ENCODE measurements around the gene SIRT5. TPM values are rescaled to one million over a fixed set of nuclear protein-coding genes. Genes with fewer than 3 reads are reported as not detected.
A peak's percentile ranks its signal among the peaks of the same experiment; 100 is the strongest.

The SIRT5 gene
- polyA plus RNA-seq, 3 donors: 3.3 to 5.0 (median 3.4) TPM

GRCh38 chr6:13548500-13549210, 25.7 kb upstream of the SIRT5 start:
- no peak overlapping the region for H3K4me3 ChIP-seq (replicated peaks in 1 of 3; ENCODE audit: low read depth in 2 of 3, low read length in 3 of 3)
- H3K4me2 ChIP-seq (replicated peaks; ENCODE audit: extremely low read depth, low read length, poor library complexity, severe bottlenecking): no peak overlapping the region
- H3K27me3 ChIP-seq (ENCODE audit: control insufficient read depth in 2 of 2, insufficient read depth in 2 of 2, low read length in 2 of 2): no peaks in the 10 kb centered on the region
- no peaks in the 10 kb centered on the region for H3K36me3 ChIP-seq (replicated peaks in 1 of 2; ENCODE audit: control insufficient read depth in 1 of 2, insufficient read depth in 2 of 2, low read length in 2 of 2)
- peak overlapping the region in 1 of 7 donors; percentile 23 for H3K27ac Mint-ChIP-seq
- H3K27me3 Mint-ChIP-seq (ENCODE audit: low read depth in 3 of 3): no peaks in the 10 kb centered on the region
- H3K9me3 Mint-ChIP-seq: peaks cover 0 to 9% (median 4%) of the 10 kb centered on the region in 7 donors
- no peak overlapping the region for H3K4me3 Mint-ChIP-seq
- peaks cover 3% of the 10 kb centered on the region for H3K4me1 Mint-ChIP-seq
- peaks cover 0 to 7% of the 10 kb centered on the region in 2 donors for H3K9me3 ChIP-seq (replicated peaks in 1 of 2; ENCODE audit: control insufficient read depth in 1 of 2, insufficient read depth in 1 of 2, low read length in 2 of 2)
- H3K79me2 ChIP-seq (ENCODE audit: insufficient read depth, low read length): no peaks in the 10 kb centered on the region
- WGBS (ENCODE audit: insufficient coverage): 100% methylated on average over 3 of the region's 4 CpGs
- no peak for DNase-seq
- no peak overlapping the region for H3K27ac ChIP-seq (ENCODE audit: low read depth in 1 of 2, low read length in 2 of 2)
- no peaks in the 10 kb centered on the region for H3K36me3 Mint-ChIP-seq
- intact Hi-C loops (cut with micrococcal nuclease): loop anchor here in 1 of 2 donors (10.0 kb wide), 1 partner anchor 204 kb away; no protein-coding TSS in a partner anchor
- TF ChIP-seq CTCF (IDR thresholded peaks at IDR 0.05): no peak
- H4K20me1 ChIP-seq (ENCODE audit: insufficient read depth, low read length): no peaks in the 10 kb centered on the region
- no peak overlapping the region for H3K9ac ChIP-seq (ENCODE audit: insufficient read depth, low read length, poor library complexity, severe bottlenecking)
- H3K4me1 ChIP-seq (ENCODE audit: control insufficient read depth in 1 of 2, insufficient read depth in 2 of 2, low read length in 2 of 2): no peaks in the 10 kb centered on the region
- H2AFZ ChIP-seq (ENCODE audit: insufficient read depth, low read depth, low read length, poor library complexity, severe bottlenecking): no peak overlapping the region

- Histone ChIP-seq H3K27ac (ENCODE audit: low read depth in 1 of 2, low read length in 2 of 2) (no peak overlapping the region), H3K36me3 (replicated peaks in 1 of 2; ENCODE audit: control insufficient read depth in 1 of 2, insufficient read depth in 2 of 2, low read length in 2 of 2) (no peaks in the 10 kb centered on the region), H3K79me2 (ENCODE audit: insufficient read depth, low read length) (no peaks in the 10 kb centered on the region), H3K4me3 (replicated peaks in 1 of 3; ENCODE audit: low read depth in 2 of 3, low read length in 3 of 3) (no peak overlapping the region), H3K9ac (ENCODE audit: insufficient read depth, low read length, poor library complexity, severe bottlenecking) (no peak overlapping the region), H2AFZ (ENCODE audit: insufficient read depth, low read depth, low read length, poor library complexity, severe bottlenecking) (no peak overlapping the region), H3K9me3 (replicated peaks in 1 of 2; ENCODE audit: control insufficient read depth in 1 of 2, insufficient read depth in 1 of 2, low read length in 2 of 2) (peaks cover 0 to 7% of the 10 kb centered on the region in 2 donors), H4K20me1 (ENCODE audit: insufficient read depth, low read length) (no peaks in the 10 kb centered on the region), H3K4me1 (ENCODE audit: control insufficient read depth in 1 of 2, insufficient read depth in 2 of 2, low read length in 2 of 2) (no peaks in the 10 kb centered on the region), H3K27me3 (ENCODE audit: control insufficient read depth in 2 of 2, insufficient read depth in 2 of 2, low read length in 2 of 2) (no peaks in the 10 kb centered on the region), H3K4me2 (replicated peaks; ENCODE audit: extremely low read depth, low read length, poor library complexity, severe bottlenecking) (no peak overlapping the region)
- no peak overlapping the region for H3K4me3 Mint-ChIP-seq
- H3K27me3 Mint-ChIP-seq (ENCODE audit: low read depth in 3 of 3): no peaks in the 10 kb centered on the region
- DNase-seq: no peak
- intact Hi-C loops (cut with micrococcal nuclease): no loop called here
- H3K9me3 Mint-ChIP-seq: peaks cover 0 to 8% (median 4%) of the 10 kb centered on the region in 7 donors
- peaks cover 5% of the 10 kb centered on the region for H3K4me1 Mint-ChIP-seq
- H3K27ac Mint-ChIP-seq: no peak overlapping the region
- no peaks in the 10 kb centered on the region for H3K36me3 Mint-ChIP-seq
- no peak for TF ChIP-seq CTCF (IDR thresholded peaks at IDR 0.05)
Observed at GRCh38 chr6:13550656-13551055, 23.7 kb upstream of the SIRT5 start.
